A204.1 (cell line): ENCODE data around the gene CDC42EP4.
"Not testable (repeated sequence)": the region's sequence is repeated elsewhere in the genome, so short reads cannot be mapped to it uniquely, and the experiment has no call there.

ENCODE experiments used
- FAIRE-seq: peaks from 2 replicates; lab custom pipeline; 2012; peaks lifted over from hg19 to GRCh38; lab: Jason Lieb, UNC

The CDC42EP4 gene

DNA sequence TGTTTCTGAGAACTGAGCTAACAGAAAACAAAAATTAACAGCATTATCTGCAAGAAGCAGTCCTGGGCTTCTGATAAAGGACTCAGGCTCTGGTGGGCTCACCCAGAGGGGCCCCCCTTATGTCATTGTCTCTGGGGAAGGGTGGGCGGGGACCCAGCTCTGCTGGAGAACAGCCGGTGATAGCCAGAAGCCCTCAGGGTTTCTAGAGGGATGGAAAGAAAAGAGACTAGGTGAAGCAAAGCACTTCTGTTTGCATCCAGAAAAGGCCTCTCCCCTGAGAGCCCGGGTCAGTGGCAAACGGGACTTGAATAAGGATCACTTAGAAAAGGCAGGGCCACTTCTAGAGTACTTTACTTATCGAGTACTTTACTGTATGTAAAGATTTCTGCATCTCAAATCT, 7.0 kb upstream of the CDC42EP4 start:
- FAIRE-seq = no peak

DNA sequence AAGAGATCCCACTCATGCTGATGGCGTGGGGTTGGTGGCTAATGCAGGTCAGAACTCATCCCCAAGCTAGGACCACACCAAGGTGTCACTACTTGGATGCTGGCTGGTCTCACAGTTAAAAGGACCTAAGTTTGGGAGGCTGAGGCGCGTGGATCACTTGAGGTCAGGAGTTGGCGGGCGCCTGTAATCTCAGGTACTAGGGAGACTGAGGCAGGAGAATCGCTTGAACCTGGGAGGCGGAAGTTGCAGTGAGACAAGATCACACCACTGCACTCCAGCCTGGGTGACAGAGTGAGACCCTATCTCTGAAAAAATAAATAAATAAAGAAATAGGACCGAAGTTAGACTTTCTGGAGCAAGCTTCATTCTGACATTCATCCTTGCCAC, 6.6 kb upstream of the CDC42EP4 start:
- no peak for FAIRE-seq

DNA sequence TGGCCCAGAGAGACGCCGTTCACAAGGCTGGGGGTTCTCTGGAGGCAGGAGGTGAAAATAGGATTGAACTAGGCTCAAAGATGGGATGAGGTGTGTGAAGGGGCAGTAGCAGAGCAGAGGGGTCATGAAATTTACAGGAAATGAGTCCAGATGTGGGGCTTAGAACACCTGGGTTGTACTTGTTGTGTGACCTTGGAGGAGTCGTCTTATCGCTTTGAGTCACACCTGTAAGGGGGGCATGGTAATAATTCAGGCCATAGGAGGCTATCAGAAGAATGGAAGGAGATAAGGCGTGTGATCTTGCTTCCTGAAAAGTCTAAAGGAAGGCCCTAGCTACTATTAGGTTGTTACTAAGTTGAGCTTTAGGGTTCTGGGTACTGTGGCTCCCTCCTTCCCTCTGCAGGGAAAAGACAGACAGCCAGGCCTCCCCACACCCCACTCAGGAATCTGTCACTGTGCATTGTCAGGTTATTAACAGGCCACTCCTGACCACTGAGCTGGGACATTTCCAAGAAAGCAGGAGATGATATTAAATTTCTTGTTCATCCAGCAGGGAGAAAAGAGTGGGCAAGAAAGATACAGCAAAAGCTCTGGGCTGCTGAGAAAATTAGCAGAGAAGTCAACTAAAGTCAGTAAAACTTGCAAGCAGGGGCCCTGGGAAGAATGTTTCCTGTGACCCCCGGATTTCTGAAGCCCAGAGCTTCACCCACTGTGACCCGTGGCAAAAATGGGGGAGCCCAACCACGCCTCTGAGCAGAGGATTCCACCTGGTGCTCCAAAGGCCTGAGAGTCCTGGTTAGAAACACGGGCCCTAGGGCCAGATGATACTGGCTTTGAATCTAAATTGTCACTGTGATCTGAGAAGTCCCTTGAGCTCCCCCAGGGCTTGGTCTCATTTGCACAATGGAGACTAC, 6.0 kb upstream of the CDC42EP4 start:
- no peak for FAIRE-seq

DNA sequence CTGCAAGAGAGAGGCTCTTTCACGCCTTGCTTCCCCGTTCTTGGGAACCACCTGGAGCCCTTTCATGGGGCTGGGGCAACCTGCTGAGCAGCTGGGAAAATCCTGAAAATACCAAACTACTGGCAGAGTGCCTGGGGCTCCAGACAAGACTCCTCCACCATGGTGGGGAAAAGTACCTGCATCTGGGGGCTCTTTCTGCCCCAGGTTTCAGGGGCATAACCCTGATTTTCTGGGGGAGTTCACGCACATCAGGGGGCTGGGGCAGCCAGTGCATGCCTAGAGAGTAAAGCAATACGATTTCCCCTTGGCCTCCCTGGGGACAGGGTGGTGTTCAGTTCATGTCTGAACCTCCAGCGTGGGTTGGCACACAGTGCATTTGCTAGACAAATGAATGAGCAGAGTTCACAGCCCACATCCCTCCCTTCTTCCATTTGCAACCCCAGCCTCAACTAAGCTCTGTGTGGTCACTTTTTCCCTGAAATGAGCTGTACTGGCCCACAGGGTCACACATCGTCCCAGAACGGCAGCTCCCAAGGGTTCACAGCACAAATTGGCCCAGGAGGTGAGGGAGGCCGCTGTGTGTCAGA, 5.2 kb upstream of the CDC42EP4 start:
- FAIRE-seq = no peak

DNA sequence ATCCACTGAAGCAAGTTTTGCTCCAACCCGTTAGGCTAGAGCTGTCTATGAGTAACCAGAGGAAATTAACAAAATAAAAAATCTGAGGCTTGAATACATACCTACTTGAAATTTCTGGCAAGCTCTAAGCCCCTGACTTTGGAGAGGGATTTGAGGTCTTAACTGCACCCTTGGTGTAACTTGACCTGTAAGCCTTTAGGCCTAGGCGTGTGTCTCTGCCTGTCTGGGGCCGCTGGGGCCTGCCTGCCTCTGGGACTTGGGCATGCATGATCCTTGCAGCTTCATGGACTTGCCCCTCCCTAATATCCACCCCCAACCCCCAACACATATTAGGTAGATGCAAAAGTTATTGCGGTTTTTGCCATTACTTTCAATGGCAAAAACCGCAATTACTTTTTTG, 3.7 kb upstream of the CDC42EP4 start:
- no peak for FAIRE-seq

DNA sequence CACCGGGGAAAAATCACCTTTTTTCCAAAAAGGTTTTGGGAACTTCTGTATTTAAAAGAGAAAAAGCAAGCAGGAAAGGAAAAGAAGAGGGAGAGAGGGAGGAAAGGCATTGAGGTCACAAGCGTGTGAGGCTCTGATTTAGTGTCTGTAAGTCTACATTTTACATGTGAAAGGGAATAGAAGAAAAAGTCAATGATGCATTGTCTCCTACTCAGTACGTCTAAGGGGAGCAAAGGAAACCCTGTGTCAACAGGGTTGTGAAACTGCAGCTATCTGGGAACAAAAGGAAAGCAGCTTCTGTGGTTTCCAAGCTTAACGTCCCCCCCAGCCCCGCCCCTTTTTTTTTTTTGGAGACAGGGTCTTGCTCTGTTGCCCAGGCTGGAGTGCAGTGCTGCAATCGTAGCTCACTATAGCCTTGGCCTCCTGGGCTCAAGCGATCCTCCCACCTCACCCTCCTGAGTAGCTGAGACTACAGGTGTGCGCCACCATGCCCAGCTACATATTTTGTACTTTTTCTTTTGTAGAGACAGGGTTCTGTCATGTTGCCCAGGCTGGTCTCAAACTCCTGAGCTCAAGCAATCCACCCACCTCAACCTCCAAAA, 1.8 kb upstream of the CDC42EP4 start:
- FAIRE-seq = no peak

DNA sequence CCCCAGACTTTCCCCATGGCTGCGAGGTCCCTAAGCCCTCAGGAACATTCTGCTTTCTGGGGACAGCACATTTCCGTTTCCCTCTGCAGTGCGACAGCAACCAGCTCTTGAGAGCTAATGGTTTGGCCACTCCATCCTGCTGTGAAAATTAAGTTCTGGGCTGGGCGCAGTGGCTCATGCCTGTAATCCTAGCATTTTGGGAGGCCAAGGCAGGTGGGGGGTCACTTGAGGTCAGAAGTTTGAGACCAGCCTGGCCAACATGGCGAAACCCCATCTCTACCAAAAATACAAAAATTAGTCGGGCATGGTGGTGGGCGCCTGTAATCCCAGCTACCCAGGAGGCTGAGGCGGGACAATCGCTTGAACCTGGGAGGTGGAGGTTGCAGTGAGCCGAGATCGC, 1.1 kb upstream of the CDC42EP4 start:
- not testable (repeated sequence) for FAIRE-seq

DNA sequence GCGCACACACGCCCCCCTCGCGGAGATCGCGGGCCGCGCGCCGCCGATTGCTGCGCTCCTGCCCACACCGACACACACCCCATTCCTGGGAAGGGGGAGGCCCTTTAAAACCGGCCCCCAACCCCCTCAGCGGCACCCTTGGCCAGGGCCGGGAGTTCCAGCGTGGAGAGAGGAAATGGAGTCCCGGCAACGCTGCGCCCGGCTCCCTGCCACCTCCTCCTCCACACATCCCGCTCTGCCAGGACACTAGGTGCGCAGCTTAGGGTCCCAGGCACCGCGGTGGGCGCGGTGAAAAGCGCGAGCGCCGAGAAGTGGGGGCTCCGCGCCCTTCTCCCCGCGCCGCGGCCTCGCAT, 397 bp downstream of the CDC42EP4 start:
- no peak for FAIRE-seq

DNA sequence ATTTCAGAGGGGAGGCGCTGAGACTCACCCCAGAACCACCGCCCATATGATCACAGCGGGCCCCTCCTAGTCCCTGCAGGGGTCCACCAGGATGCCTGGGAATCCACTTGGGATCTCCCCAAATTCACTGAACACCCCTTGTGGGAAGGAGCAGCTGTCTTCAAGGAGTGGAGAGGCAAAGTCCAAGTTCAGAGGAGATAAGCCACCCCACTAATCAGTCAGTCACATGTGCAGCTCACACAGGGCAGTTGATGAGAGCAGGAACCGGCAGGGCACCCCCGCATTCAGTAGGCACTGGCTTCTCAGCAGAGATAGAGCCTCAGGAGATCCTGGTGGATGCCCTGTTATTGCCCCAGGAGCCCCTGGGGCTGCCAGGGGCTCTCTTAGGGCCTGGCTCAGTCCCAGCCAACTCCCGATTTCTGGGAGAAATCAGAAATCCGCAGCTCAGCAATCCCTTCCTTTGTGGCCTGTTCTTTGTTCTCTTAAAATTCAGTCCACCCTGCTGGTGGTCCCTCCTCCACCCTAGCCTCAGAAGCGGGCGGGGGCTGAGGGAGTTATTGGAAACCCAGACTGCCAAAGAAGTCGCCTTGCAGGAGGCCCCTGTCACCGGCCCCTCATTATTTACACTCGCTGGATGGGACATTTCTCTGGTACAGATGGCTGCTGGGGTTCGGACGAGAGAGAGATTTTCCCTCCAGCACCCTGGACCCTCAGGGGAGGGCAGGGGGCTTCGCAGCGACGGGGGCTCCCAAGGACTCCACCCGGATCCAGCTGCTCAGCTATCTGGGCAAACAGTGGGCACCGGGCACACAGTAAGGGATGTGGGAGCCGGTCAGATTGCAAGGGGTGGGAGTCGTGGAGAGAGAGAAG, 1.8 kb downstream of the CDC42EP4 start:
- no peak for FAIRE-seq

DNA sequence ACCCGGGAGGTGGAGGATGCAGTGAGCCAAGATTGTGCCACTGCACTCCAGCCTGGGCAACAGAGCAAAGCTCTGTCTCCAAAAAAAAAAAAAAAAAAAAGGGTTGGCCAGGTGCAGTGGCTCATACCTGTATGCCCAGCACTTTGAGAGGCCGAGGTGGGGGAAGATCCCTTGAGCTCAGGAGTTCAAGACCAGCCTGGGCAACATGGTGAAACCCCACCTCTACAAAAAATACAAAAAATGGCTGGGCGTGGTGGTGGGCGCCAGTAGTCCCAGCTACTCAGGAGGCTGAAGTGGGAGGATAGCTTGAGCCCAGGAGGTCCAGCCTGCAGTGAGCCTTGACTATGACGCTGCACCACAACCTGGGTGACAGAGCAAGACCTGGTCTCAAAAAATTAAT, 2.8 kb downstream of the CDC42EP4 start:
- FAIRE-seq = not testable (repeated sequence)

DNA sequence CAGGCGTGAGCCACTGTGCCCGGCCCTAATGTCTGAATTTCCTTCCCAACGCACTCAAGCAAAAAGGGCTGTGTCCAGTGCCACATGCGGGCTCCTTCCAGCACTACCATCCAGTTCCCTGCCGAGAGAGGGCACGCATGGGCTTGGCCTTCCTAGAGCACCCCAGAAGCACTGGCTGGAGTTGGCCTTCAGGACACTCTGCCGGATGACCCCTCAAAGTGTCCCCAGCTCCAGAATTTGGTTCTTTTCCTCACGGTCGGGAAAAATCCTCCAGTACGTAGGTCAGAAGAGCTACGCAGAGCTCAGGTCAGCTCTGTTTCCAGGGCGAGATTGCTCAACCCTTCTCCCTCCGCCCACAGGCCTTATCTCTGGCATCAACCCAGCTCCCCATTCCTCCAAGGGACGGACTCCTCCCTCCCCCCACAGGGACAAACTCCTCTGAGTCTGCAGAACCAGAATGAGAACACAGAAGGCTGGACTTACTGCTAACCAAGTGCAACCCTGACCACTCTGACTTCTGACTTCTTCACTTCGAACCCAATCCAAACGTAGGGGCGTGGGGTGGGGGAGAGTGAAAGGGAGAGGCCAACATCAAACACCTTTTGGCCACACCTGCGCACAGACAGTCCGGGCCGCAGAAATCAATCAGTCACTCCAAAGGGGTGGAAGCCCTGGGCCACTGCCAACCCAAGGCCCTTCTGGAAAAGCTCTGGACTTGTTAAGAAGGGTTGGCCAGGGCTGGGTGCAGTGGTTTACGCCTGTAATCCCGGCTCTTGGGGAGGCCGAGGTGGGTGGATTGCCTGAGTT, 3.6 kb downstream of the CDC42EP4 start:
- FAIRE-seq = no peak

DNA sequence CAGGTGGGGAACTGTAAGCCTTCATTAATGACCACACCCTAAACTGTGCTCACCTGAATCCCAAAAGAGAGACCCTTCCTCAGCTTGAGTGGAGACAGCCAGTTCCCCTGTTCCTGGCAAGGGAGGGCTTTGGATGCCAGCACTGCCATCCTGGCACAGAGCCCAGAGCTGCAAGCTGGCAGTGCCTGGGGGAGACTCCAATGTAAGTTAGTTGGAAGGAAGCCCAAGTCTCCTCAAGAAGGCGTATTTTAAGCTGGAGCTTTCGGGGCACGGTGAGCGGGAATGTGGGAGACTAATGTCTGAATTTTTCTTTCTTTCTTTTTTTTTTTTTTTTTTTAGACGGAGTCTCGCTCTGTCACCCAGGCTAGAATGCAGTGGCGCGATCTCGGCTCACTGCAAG, 4.7 kb downstream of the CDC42EP4 start:
- no peak for FAIRE-seq

DNA sequence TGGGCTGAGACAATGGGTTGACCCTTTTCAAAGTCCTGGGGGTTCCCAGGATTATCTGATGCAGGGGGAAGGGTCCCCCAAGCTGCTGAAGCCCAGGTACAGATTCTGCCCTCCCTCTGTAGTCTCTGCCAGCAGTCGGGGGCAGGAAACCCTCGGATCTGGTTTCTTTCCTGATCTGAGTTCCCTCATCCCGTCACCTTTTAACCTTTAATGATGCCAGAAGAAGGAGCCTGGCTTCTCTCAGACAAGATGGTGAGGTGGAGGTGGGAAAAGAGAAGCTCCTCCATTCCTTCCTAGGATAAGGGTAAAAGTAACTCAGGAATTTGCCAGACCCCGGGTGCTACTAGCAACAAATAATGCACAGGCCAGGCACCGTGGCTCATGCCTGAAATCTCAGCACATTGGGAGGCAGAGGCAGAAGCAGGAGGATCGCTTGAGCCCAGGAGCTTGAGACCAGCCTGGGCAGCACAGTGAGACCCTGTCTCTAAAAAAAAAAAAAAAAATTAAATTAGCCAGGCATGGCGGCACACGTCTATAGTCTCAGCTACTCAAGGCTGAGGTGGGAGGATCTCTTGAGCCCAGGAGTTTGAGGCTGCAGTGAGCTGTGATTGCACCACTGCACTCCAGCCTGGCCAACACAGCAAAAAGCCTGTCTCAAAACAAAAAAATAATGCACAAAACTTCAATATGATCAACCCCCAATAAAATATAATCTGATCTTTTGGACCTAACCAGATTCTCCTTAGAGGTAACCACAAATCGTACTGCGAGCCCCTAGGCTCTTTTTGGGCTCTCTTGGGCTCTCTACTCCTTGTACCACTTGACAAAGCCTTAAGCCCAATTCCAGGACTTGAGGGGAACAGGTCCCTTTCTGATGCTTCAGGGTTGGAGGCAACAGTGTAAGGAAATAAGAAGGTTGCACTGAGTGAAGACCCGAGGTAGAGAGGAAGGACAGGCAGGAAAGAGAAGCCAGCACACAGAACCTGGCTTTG, 5.7 kb downstream of the CDC42EP4 start:
- no peak for FAIRE-seq

DNA sequence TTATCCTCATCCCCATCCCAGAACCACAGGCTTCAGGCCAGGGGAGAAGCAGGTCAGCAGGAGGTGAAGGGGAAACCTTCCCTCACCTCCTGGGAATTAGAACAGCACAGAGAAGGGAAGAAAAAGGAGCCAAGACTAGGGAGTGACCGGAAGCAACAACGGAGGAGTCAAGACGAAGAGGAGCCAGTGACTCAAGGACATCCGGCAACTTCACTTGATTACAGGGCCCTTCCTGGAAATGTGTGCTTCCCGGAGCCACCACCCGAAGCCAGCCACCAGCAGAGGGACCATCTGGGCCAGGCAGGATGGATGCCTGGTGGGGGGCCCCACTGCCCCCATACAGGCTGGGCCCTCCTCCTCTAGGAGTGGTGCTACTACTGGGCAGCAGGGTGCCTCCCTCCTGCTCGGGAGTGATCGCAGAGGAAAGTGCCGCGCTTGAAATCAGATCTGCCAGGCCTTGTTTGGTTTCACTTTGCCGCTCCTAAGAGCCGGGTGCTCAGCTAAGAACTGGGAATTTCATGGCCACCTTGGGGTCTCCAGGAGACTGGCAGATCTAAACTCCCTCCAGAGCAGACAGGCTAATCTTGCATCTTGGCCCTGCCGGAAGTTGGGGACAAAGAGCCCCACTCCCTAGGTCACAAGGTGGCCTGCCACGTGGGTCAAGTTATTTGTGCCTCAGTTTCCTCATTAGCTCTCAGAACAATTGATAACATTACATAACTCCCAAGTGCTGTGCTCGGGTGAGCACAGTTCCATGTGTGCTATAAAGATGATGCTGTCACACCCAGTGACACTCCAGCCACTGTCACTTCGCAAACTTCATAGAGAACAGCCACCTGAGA, 6.6 kb downstream of the CDC42EP4 start:
- no peak for FAIRE-seq

DNA sequence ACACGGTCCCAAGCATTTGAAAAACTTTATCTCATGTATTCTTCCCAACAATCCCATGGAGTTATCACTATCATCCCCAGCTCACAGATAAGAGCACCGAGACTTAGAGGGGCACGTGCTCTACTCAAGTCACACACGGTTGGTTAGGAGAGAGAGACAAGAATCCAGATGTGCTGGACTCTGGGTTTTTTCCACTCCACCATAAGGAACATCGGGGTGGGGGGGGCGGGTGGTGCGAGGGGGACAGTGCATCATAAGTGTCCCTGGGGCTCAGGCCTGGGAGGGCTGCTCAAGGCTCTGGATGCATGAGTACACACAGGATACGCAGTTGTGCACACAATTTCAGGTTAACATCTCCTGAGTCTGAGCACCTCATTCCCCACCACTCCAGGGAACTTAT, 7.4 kb downstream of the CDC42EP4 start:
- no peak for FAIRE-seq

DNA sequence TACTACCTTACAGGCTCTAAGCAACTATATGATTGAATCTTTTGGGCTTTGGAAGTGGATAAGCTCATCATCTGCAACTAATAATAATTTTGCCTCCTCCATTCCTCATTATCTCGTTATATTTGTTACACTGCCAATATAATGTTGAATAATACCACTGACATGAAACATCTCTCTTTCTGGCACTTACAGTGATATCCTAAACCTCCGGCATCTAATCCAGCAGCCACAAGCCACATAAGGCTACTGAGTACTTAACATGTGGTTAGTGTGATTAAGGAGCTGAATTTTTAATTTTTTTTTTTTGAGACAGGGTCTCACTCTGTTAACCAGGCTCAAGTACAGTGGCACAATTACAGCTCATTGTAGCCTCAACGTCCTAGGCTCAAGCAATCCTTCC, 9.6 kb downstream of the CDC42EP4 start:
- FAIRE-seq = no peak

DNA sequence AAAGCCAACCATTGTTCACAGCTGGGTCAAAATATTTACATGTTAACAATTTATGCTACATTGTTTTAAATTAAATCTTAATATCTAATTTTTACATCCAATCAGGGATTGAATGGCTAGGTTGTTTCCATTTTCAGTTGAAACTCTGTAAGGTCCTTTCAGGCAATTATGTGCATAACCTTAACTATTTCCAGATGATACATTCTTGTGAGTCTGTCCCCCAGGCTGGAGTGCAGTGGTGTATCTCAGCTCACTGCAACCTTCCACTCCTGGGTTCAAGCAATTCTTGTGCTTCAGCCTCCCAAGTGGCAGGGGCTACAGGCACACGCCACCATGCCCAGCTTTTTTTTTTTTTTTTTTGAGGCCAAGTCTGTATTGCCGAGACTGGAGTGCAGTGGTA, 10.4 kb downstream of the CDC42EP4 start:
- FAIRE-seq = no peak

DNA sequence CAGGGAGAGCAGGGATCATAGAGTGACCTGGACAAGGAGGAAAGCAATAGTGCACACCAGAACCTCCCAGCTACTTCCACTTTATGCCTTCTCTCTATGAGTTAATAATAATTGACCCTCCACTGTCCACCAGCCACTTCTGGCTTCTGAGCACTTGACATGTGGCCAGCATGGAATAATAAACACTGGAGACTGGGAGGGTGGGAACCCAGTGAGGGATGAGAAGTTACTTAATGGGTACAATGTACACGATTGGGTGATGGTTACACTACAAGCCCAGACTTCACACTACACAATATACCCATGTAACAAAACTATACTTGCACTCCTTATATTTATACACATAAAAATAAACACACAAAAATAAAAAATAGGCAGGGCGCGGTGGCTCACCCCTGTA, 11.4 kb downstream of the CDC42EP4 start:
- FAIRE-seq = no peak
